CD4-positive, alpha-beta T cell treated with Interleukin-12 subunit alpha and Interleukin-12 subunit beta, for 1 hour (primary cell): ENCODE measurements around the gene TMEM17.
"Not testable (repeated sequence)": the region's sequence is repeated elsewhere in the genome, so short reads cannot be mapped to it uniquely, and the experiment has no call there.

Source experiments
- DNase-seq: peaks from one replicate; pipeline ENCODE4 v3.0.0-alpha.2; 2020

TMEM17 gene, protein sequence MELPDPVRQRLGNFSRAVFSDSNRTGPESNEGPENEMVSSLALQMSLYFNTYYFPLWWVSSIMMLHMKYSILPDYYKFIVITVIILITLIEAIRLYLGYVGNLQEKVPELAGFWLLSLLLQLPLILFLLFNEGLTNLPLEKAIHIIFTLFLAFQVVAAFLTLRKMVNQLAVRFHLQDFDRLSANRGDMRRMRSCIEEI

DNA sequence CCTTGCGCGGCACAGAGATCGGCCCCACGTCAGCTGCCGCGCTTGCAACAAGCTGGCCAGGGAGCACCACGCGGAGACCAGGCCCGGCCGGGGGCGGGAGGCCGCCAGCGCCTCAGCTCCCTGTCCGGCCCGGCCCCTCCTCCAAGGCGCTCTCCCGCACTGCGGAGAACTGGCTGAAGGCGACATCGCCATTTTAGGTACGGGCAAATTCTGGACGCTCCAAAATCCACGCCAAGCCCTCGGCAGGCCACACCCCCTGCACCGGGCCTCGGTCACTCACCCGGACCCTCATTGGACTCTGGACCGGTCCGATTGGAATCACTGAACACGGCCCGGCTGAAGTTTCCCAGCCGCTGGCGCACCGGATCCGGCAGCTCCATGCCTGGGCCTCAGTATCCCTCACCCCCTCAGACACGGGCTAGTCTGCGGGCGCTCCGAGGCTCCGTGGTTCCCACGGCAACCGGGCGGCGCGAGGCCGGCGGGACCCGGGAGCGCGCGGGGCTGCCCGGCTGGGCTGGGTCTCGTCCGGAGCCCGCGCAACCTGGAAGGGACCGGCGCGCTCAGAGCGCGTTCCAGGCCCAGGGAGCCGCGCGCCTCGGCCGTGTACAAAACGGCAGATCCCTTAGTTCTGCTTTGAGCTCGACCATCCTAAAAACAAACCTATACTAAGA, at the start of gene TMEM17:
TSS of gene TMEM17 (minus strand) at position 446 of the 671 bp plus-strand sequence. CDS start at position 380, 66 bp downstream.
- DNase-seq, result peak; percentile 29

DNA sequence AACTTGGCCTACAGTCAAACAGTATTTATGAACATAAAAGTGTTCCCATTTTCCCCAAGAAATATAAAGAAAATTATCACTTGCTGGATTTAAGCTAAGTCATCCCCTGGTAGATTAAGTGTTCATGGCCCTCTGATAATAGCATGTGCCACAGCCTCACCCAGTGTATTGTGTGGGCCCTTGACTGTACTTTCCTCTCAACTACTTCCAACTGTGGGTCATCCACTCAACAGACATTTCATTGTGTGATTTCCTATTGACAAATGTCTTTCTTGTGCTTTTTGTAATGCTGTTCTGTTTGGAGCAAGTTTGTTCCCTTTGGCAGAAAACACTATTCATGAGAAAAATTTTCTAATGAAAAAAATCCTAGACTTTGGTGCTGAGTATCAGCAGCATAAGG, 48.4 kb upstream of the TMEM17 start:
- DNase-seq, result no peak

DNA sequence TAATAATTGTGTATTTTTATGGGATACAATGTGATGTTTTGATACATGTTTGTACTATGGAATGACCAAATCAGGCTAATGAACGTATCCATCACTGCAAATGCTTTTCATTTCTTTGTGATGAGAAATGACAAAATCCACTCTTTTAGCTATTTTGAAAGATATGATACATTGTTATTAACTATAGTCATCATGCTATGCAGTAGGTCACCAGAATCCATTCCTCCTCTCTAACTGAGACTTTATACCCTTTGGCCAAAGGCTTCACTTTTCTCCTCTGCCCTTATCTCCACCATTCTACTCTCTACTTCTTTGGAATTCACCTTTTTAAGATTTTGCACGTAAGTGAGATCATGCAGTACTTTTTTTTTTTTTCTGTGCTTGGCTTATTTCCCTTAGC, 44.5 kb upstream of the TMEM17 start:
- DNase-seq, result no peak

DNA sequence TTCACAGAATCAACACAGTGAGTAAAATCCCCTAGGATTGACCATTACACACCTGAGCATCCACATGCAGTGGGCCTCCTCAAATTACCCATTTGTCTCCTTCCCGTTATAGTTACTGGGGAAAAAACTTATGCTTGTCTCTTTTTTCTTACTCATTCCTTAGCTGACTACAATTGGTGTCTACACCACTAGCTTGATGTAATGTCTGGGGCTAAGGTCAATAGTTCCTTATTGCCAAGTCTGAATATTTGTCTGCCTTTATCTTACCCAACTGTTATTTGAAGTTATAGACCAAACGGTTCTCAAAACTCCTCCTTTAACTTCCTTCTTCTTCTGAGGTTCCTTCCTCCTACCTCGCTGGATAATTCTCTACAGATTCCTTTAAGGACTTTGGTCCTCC, 41.9 kb upstream of the TMEM17 start:
- DNase-seq, result no peak

DNA sequence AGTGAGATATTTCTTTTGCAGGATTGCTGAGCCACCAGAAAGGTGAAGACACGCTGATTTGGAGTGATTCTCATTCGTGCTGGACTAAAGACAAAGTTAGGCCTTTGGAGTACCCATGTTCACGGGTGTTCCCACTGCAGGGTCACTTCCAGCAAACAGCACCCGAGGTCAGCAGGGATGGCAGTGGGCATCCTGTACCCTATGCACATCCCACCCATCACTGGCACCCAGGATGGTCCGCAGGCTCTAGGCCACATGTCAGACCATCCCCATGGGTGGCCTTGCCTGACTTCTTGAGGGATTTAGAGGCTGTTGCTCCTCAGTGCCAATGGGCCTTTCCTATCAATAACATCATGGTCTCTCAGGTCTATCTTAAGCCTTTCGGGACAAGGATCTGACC, 39.3 kb upstream of the TMEM17 start:
- DNase-seq, result no peak

DNA sequence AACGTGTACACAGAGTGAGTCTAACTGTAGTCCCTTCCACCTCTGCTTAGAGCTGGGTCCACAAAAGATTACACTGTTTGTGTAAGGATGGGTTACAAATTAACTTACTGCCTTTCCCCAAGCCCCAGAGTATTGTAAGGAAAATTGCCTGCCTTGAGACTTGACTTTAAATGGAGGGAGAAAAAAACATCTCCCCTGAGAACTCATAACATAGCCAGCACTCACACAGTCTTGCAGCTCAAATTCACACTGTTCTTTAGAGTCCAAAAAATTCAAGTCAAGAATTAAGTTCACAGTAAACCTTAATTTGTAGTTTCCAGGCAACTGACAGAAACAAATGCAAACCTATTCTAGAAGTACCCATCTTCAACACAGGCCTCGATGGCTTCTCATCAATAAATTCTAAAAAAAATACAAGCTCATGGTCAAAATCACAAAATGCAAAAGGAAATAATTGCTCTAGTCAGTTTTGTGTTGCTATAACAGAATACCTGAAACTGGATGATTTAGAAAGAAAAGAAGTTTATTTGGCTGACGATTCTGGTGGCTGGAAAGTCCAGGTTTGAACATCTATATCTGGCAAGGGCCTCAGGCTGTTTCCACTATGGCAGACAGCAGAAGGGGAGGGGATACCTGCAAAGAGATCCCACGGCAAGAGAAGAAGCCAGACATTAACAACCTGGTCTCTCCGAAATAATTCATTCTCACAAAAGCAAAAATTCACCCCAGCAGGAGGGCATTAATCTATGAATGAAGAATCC, 34.6 kb upstream of the TMEM17 start:
- no peak for DNase-seq

DNA sequence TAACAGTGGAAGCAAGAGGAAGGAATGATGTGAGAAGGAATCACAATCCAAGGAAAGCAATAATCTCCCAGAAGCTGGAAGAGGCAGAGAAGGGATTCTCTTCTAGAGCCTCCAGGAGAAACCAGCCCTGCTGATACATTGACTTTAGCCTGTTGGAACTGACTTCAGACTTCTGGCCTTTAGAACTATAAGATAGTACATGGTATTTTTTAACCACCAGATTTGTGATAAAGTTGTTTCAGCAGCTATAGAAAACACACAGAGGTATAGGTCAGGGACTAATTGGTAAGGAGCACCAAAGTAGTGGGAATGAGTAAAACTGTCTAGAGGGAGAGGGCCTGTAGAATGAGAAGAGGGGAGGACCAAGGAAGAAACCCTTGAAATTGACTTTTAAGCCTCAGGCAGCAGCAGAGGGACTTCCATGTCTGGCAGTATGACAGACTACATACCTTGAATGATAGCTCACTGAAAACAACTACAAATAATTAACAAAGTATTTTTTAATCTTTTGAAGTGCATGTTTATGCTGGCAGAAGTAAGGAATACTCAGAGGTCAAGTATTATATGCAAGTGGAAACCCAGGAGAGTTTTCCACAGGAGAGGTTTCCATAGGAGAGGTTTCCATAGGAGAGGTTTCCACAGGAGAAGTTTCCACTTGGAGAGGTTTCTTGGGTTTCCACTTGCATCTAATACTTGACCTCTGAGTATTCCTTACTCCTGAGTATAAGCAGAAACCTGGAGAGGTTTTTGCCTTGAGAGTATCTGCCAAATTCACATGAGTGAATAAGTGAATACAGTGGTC, 33.8 kb upstream of the TMEM17 start:
- no peak for DNase-seq

DNA sequence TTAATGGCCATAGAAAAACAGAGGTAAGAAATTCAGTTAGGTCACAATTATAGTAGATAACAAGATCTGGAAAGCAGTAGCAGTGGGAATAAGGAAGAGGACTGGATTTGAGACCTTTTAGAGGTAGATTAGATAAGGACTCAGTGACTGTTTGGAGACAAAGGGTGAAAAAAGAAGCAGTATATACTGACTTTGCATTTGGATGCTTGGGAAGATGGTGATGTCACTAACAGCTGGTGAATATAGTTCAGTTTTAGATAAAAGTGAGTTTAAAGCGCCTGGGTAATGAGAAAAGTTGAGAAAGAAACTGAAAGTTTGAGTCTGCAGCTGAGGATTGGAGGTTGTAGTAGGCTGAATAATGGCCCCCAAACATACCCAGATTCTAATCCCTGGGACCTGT, 32.8 kb upstream of the TMEM17 start:
- DNase-seq, result no peak

DNA sequence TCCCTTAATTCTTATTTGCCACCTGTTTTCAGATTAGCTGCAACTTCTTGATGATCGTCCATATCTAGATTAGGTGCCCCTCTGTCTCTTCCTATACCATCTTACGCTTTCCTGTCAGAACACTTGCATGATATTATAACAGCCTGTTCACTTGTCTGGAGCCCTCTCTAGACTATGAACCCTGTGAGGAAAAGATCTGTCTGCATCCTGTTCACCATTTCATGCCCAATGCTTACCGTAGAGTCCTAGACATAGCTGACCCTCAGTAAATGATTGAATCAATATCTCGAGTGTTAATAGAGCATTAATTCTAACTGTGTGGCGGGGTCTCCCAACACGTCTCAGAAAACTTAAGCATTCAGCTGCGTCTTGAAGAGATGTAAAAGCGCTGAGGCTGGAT, 31.8 kb upstream of the TMEM17 start:
- no peak for DNase-seq

DNA sequence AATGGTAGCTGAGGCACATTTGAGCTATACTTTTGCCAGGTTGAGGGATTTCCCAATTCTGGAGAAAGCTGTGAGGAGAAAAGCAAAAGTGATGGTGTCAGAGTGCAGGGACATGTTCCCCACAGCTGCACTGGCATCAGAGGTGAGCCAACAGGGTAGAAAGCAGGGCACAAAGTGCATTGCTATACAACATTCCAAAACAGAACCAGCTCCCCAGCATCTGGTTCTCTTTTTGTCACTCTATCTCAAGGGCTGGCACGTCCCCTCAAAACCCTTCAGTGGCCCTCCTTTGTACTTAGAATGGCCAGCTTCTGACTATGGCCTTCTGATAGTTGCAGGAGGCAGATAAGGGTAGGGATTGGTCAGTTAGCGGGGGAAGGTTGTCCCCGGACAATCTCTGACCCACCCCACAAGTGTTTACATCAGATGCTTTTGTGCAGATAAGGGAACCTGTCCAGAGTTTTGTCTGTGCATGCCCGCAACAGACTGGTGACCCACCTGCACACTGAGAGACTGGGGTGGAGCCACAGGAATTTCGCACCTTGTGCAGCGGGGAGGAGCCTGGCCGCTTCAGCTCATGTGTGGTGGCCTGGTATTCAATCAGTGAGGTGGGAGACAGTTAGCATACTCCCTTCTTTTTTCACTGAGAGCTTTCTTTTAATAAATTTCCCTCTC, 31.0 kb upstream of the TMEM17 start:
- no peak for DNase-seq

DNA sequence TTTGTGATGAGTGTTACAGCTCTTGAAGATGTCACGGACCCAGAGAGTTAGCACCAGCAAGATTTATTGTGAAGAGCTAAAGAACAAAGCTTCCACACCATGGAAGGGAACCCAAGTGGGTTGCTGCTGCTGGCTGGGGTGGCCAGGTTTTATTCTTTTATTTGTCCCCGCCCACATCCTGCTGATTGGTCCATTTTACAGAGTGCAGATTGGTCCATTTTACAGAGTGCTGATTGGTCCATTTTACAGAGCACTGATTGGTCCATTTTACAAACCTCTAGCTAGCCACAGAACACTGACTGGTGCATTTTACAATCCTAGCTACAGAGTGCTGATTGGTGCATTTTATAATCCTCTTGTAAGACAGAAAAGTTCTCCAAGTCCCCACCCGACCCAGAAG, 29.5 kb upstream of the TMEM17 start:
- not testable (repeated sequence) for DNase-seq

DNA sequence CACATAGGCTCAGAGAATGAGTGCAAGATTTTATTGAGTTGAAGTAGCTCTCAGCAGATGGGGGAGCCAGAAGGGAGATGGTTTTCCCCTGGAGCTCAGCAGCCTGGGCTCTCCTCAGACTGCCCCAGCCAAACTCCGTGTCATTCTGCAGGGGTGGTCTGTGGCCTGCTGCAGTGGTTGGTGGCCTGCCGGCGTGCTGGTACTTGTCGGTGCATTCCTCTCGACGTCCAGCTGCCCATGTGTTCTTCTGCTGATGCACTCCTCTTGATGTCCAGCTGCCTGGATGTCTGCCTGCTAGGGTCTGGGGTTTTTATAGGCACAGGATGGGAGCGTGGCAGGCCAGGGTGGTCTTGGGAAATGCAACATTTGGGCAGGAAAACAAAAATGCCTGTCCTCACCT, 25.6 kb upstream of the TMEM17 start:
- no peak for DNase-seq

DNA sequence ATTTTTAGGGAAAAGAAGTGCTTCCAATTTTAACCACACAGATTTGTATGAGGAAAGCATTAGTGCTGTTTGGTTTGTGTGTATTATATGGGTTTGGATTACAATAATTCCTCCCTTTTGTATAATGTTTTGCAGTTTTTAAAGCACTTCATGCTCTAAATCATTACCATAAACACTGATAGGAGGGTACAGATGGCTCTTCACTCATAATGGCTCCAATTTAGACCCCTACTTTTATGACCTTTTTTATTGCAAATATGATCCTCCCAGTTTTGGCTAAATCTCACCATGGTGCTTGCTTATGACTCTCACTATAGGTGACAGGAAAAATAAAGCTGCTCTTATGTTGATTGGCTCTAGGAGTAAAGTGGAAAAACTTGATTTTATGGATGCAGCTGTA, 23.8 kb upstream of the TMEM17 start:
- no peak for DNase-seq

DNA sequence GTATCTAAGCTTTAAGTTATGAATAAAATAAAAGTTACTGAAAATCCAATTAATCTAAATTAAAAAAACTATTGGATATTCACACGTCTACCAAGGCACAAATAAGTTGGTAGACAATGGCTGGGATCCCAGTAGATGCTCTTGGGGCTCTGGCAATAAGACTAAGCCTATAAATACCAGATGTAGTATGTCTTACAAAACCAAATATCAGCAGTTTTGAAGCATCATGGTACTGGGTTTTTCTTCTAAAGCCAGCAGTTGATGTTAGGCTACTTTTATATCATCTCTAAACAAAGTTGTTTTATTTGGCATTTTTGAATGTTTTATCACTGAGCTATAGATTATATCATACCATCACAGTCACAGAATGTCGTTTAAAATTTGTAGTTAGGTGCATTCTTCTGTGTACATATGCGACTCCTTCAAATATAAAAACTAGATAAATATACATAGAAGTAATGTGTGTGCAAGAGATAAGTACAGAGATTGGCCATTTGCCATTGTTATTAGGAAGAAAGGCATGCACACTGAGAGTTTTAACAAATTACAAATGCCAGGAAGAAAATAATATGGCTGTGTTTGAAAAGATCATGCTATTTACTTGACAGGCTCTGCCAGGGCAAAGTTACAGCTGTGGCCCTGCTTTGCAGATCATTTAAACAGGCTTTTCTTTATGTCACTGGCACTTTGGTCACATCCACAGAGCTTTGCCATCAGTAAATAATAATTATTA, 21.6 kb upstream of the TMEM17 start:
- no peak for DNase-seq

DNA sequence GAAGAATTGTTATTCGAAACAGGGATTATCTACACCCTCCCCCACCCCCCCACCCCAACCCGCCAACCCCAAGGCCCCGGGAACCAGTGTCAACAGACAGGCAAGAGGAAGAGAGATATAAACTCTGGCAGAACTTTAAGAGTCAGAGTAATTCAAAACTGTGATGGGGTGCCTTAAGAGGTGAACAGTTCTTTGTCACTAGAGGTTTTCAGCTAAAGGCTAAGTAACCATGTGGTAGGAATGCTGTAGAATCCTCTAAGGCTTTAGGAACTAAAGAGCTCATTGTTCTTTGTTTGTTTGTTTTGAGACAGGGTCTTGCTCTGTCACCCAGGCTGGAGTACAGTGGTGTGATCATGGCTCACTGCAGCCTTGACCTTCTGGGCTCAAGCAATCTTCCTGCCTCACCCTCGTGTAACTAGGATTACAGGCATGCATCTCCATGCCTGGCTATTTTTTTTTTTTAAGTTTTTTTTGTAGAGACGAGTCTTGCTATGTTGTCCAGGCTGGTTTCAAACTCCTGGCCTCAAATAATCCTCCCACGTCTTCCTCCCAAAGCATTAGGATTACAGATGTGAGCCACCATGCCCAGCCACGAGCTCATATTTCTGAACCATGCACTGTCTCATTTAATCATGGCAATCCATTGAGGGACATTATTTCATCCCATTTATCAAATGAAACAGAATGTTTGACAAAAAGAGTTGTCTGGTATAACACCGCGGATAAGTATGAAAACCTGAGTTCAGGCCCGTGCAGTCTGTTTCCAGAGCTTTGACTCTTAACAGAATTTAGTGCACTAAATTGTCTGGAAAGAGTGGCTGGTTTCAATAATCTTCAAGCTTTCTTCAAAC, 20.8 kb upstream of the TMEM17 start:
- no peak for DNase-seq

DNA sequence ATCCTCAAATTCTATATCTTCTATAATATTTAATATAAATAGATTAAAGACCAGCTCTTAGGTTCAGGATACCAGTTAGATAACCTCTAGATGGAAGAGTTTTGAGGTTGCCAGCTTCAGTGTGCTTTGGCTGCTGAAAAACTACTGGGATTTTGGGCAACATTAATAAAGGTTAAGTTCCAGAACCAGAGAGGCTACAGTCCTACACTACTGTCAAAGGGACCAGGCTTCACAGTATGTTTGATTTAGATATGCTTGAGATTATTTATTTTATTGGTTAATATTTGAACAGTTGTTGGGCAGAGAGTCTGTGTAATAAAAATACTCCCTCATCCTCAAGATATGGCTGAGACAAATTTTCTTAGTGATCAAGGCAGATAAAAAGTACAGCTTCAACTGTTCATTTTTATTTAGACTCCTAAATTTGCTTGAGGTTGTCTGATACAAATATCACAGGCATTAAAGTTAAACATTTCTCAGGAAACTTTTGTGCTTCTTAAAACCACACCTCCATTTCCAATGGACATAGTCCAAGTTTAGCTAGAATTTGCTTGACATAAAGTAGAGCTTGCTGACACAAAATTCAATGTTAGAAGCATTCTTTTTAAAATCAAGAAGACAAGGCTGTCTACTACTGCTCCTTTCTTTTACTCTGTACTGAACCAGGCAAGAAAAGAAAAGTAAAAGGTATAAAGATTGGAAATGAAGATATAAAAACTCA, 19.7 kb upstream of the TMEM17 start:
- no peak for DNase-seq

DNA sequence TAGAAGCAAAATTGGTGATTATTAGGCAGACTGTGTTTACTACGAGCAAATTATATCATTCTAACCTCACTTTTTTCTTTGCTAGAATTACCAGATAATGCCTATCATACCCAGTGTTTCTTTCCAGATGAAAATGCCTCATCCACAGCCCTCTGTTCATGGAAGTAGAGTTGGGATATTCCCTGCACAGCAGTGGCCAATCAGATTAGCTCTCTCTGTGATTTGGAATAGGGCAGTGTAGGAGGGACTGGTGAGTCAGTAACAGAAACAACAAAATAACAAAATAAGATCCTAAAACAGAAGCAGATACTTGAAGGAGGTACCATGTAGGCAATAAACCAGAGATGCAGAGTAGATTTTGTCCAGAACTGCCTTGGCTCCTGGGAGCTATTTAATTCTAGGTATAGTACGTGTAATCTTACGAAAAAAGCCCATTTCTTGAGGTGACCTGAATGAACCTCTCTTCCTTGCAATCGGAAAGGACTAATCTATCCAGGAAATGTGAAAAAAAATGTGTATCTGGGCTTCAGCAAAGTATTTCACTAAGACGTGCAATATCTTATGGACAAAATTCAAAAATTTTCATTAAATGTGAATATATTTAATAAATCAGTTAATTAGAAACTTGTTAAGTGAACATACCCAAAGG, 18.4 kb upstream of the TMEM17 start:
- no peak for DNase-seq

DNA sequence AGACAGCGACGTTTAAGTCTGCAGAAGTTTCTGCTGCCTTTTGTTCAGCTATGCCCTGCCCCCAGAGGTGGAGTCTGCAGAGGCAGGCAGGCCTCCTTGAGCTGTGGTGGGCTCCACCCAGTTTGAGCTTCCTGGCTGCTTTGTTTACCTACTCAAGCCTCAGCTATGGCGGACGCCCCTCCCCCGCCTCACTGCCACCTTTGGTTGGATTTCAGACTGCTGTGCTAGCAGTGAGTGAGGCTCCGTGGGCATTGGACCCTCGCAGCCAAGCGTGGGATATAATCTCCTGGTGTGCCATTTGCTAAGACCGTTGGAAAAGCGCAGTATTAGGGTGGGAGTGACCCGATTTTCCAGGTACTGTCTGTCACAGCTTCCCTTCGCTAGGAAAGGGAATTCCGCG, 15.1 kb upstream of the TMEM17 start:
- not testable (repeated sequence) for DNase-seq

DNA sequence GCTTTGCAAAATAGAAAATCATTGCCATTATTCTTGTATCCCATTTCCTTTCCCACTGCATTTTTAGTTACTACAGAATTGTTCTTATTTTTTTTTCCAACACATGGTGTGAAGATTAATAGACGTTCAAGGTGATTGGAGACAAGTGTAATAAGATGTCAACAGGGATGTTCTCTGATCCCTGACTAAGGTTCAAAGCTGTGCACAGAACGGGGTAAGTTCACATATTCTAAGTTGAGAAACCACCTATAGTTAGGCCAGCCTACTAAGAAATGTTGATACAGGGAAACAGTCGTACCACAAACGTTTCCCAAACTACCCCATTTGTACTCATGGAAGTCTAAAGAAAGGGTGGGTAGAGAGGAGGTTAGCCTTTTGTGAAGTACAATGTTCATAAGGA, 6.4 kb upstream of the TMEM17 start:
- no peak for DNase-seq

DNA sequence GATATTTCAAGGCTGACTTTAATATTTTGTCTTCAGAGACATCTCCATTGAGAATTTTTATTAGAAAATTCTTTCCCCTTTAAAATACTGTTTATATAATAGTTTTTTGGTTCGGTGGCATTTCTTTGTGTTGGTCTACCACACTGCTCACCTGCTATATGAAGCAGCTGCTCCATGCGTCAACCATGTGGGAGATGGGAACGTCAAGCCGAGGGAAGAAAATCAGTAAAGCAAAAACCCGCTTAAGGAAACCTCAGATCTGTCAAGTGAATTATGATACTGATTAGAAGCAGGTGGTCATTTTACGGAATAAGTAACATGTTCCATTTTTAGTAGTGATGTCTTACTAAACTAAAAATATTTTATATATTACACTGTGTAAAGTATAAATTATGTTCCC, 5.6 kb upstream of the TMEM17 start:
- no peak for DNase-seq
